ENCODE measurements around the gene TMOD2. TPM values are rescaled to one million over a fixed set of nuclear protein-coding genes. Genes with fewer than 3 reads are reported as not detected.

Gene TMOD2
- total RNA-seq, 1 donor from 2014 or later: 8.4 TPM

GRCh38 chr15:51766341-51766740 lies 14.9 kb downstream of the TMOD2 start:
- H3K27ac ChIP-seq (ENCODE audit: low read depth, low read length): no peak overlapping the region
- no peaks in the 10 kb centered on the region for H3K27me3 ChIP-seq (ENCODE audit: control insufficient read depth in 3 of 3, insufficient read depth in 3 of 3, low read length in 3 of 3)
- peaks cover 4 to 8% (median 6%) of the 10 kb centered on the region in 3 donors for H3K36me3 ChIP-seq (ENCODE audit: control insufficient read depth in 3 of 3, insufficient read depth in 3 of 3, low read length in 3 of 3)
- H3K9ac ChIP-seq (ENCODE audit: low read depth in 1 of 3, low read length in 3 of 3): no peak overlapping the region
- H3K9me3 ChIP-seq (ENCODE audit: control insufficient read depth in 3 of 3, low read length in 3 of 3): no peaks in the 10 kb centered on the region
- H3K4me3 ChIP-seq (ENCODE audit: low read length in 3 of 3): no peak overlapping the region
- H3K4me1 ChIP-seq (ENCODE audit: control insufficient read depth in 3 of 3, insufficient read depth in 3 of 3, low read length in 3 of 3): peaks cover 0 to 3% (median 0%) of the 10 kb centered on the region in 3 donors

- Histone ChIP-seq H3K4me3 (ENCODE audit: low read length in 3 of 3) (no peak overlapping the region), H3K9me3 (ENCODE audit: control insufficient read depth in 3 of 3, low read length in 3 of 3) (no peaks in the 10 kb centered on the region), H3K36me3 (ENCODE audit: control insufficient read depth in 3 of 3, insufficient read depth in 3 of 3, low read length in 3 of 3) (peaks cover 4 to 10% (median 6%) of the 10 kb centered on the region in 3 donors), H3K9ac (ENCODE audit: low read depth in 1 of 3, low read length in 3 of 3) (no peak overlapping the region), H3K4me1 (ENCODE audit: control insufficient read depth in 3 of 3, insufficient read depth in 3 of 3, low read length in 3 of 3) (peaks cover 0 to 3% (median 0%) of the 10 kb centered on the region in 3 donors), H3K27ac (ENCODE audit: low read depth, low read length) (no peak overlapping the region), H3K27me3 (ENCODE audit: control insufficient read depth in 3 of 3, insufficient read depth in 3 of 3, low read length in 3 of 3) (no peaks in the 10 kb centered on the region)
Measured at GRCh38 chr15:51768018-51768417, 16.6 kb downstream of the TMOD2 start.

- Histone ChIP-seq H3K36me3 (ENCODE audit: control insufficient read depth in 3 of 3, insufficient read depth in 3 of 3, low read length in 3 of 3) (peaks cover 4 to 15% (median 9%) of the 10 kb centered on the region in 3 donors), H3K27me3 (ENCODE audit: control insufficient read depth in 3 of 3, insufficient read depth in 3 of 3, low read length in 3 of 3) (no peaks in the 10 kb centered on the region), H3K27ac (ENCODE audit: low read depth, low read length) (no peak overlapping the region), H3K4me1 (ENCODE audit: control insufficient read depth in 3 of 3, insufficient read depth in 3 of 3, low read length in 3 of 3) (peaks cover 0 to 3% (median 0%) of the 10 kb centered on the region in 3 donors), H3K4me3 (ENCODE audit: low read length in 3 of 3) (no peak overlapping the region), H3K9me3 (ENCODE audit: control insufficient read depth in 3 of 3, low read length in 3 of 3) (no peaks in the 10 kb centered on the region), H3K9ac (ENCODE audit: low read depth in 1 of 3, low read length in 3 of 3) (no peak overlapping the region)
Measured at GRCh38 chr15:51770902-51771301, 19.5 kb downstream of the TMOD2 start.

GRCh38 chr15:51771773-51772172 lies 20.4 kb downstream of the TMOD2 start:
- H3K27ac ChIP-seq (ENCODE audit: low read depth, low read length): no peak overlapping the region
- H3K9me3 ChIP-seq (ENCODE audit: control insufficient read depth in 3 of 3, low read length in 3 of 3): no peaks in the 10 kb centered on the region
- H3K9ac ChIP-seq (ENCODE audit: low read depth in 1 of 3, low read length in 3 of 3): no peak overlapping the region
- H3K4me3 ChIP-seq (ENCODE audit: low read length in 3 of 3): no peak overlapping the region
- peaks cover 4 to 15% (median 6%) of the 10 kb centered on the region in 3 donors for H3K36me3 ChIP-seq (ENCODE audit: control insufficient read depth in 3 of 3, insufficient read depth in 3 of 3, low read length in 3 of 3)
- no peaks in the 10 kb centered on the region for H3K27me3 ChIP-seq (ENCODE audit: control insufficient read depth in 3 of 3, insufficient read depth in 3 of 3, low read length in 3 of 3)
- peaks cover 0 to 3% (median 0%) of the 10 kb centered on the region in 3 donors for H3K4me1 ChIP-seq (ENCODE audit: control insufficient read depth in 3 of 3, insufficient read depth in 3 of 3, low read length in 3 of 3)

DNA sequence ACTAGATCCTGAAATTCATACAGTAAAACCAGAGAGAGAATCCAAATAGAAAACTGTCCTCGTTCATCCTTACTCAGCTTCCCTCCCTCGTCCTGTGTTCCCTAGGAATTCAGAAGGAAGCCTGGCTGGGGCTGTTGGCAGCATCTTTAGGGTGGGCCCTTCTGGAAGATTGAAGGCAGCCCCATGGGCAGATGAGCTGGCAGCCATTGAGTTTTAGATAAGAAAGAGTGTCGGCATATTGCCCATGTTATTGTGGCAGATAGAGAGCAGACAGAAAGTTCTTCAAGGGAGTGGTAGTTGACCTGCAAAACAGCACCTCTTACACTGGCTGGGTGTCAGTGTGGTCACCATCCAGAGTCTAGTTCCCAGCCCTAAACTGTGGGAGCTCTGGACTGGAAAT lies 23.5 kb downstream of the TMOD2 start:
- no peaks in the 10 kb centered on the region for H3K27me3 ChIP-seq (ENCODE audit: control insufficient read depth in 3 of 3, insufficient read depth in 3 of 3, low read length in 3 of 3)
- no peak overlapping the region for H3K4me3 ChIP-seq (ENCODE audit: low read length in 3 of 3)
- H3K4me1 ChIP-seq (ENCODE audit: control insufficient read depth in 3 of 3, insufficient read depth in 3 of 3, low read length in 3 of 3): no peaks in the 10 kb centered on the region
- no peak overlapping the region for H3K27ac ChIP-seq (ENCODE audit: low read depth, low read length)
- no peak overlapping the region for H3K9ac ChIP-seq (ENCODE audit: low read depth in 1 of 3, low read length in 3 of 3)
- H3K9me3 ChIP-seq (ENCODE audit: control insufficient read depth in 3 of 3, low read length in 3 of 3): no peaks in the 10 kb centered on the region
- peaks cover 0 to 10% (median 5%) of the 10 kb centered on the region in 3 donors for H3K36me3 ChIP-seq (ENCODE audit: control insufficient read depth in 3 of 3, insufficient read depth in 3 of 3, low read length in 3 of 3)

GRCh38 chr15:51775967-51776816 lies 24.8 kb downstream of the TMOD2 start:
- no peaks in the 10 kb centered on the region for H3K27me3 ChIP-seq (ENCODE audit: control insufficient read depth in 3 of 3, insufficient read depth in 3 of 3, low read length in 3 of 3)
- peaks cover 0 to 10% (median 5%) of the 10 kb centered on the region in 3 donors for H3K36me3 ChIP-seq (ENCODE audit: control insufficient read depth in 3 of 3, insufficient read depth in 3 of 3, low read length in 3 of 3)

DNA sequence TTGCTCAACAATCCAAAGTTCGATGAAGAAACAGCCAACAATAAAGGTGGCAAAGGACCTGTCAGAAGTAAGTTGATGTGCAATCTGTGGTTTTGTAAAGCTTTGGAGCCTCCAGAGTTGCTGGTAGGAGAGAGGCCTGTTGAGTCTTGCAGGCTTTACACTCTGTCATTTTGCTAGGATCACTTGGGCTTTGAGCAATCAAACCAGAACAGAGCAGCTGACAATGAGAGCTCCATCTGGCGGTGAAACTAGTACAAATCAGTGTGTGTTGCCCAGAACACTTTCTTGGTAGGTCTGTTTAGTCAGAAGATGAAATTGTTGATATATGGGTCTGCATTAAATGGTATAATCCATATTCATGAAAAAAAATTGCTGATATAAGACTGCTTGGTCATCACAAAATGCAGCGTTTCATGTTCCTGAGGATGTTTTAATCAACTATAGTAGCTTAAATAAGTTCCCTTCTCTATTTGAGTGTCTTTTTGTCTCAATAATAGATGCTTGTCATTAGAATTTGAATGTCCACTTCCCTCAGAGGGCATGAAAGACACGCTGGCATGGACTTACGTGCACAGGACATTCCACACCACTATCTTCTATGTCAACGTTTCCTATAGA lies 25.7 kb downstream of the TMOD2 start:
- Histone ChIP-seq H3K27me3 (ENCODE audit: control insufficient read depth in 3 of 3, insufficient read depth in 3 of 3, low read length in 3 of 3) (no peaks in the 10 kb centered on the region), H3K9me3 (ENCODE audit: control insufficient read depth in 3 of 3, low read length in 3 of 3) (no peaks in the 10 kb centered on the region), H3K9ac (ENCODE audit: low read depth in 1 of 3, low read length in 3 of 3) (no peak overlapping the region), H3K4me1 (ENCODE audit: control insufficient read depth in 3 of 3, insufficient read depth in 3 of 3, low read length in 3 of 3) (no peaks in the 10 kb centered on the region), H3K36me3 (ENCODE audit: control insufficient read depth in 3 of 3, insufficient read depth in 3 of 3, low read length in 3 of 3) (peaks cover 0 to 14% (median 5%) of the 10 kb centered on the region in 3 donors), H3K4me3 (ENCODE audit: low read length in 3 of 3) (no peak overlapping the region), H3K27ac (ENCODE audit: low read depth, low read length) (no peak overlapping the region)

More at GRCh38 chr15:51775967-51776816, 24.8 kb downstream of the TMOD2 start:
- Histone ChIP-seq H3K9ac (ENCODE audit: low read depth in 1 of 3, low read length in 3 of 3) (no peak overlapping the region), H3K4me1 (ENCODE audit: control insufficient read depth in 3 of 3, insufficient read depth in 3 of 3, low read length in 3 of 3) (no peaks in the 10 kb centered on the region), H3K4me3 (ENCODE audit: low read length in 3 of 3) (no peak overlapping the region), H3K9me3 (ENCODE audit: control insufficient read depth in 3 of 3, low read length in 3 of 3) (no peaks in the 10 kb centered on the region), H3K27ac (ENCODE audit: low read depth, low read length) (no peak overlapping the region)

DNA sequence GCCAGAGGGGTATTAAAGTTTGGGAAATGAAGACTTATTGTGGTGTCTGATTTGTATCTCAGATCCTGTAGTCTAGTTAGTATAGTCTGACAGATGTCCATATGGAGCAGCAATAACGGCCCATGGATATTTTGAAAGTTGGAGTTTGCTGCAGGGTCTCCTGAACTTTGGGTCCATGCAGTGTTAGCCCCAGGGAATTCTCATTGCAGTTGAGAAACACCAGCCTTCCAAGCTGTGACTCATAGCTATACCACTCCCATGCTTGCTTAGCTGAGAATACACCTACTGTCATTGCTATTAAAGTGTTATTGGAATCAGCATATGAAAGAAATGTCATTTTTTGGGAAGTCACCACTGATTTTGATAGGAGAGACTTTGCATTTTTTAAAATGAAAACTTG lies 29.2 kb downstream of the TMOD2 start:
- Histone ChIP-seq H3K9ac (ENCODE audit: low read depth in 1 of 3, low read length in 3 of 3) (no peak overlapping the region), H3K4me1 (ENCODE audit: control insufficient read depth in 3 of 3, insufficient read depth in 3 of 3, low read length in 3 of 3) (no peaks in the 10 kb centered on the region), H3K9me3 (ENCODE audit: control insufficient read depth in 3 of 3, low read length in 3 of 3) (no peaks in the 10 kb centered on the region), H3K27me3 (ENCODE audit: control insufficient read depth in 3 of 3, insufficient read depth in 3 of 3, low read length in 3 of 3) (no peaks in the 10 kb centered on the region), H3K36me3 (ENCODE audit: control insufficient read depth in 3 of 3, insufficient read depth in 3 of 3, low read length in 3 of 3) (peaks cover 0 to 22% (median 12%) of the 10 kb centered on the region in 3 donors), H3K4me3 (ENCODE audit: low read length in 3 of 3) (no peak overlapping the region), H3K27ac (ENCODE audit: low read depth, low read length) (no peak overlapping the region)

- H3K36me3 ChIP-seq (ENCODE audit: control insufficient read depth in 3 of 3, insufficient read depth in 3 of 3, low read length in 3 of 3): peaks cover 2 to 22% (median 12%) of the 10 kb centered on the region in 3 donors
- no peak overlapping the region for H3K4me3 ChIP-seq (ENCODE audit: low read length in 3 of 3)
- H3K27me3 ChIP-seq (ENCODE audit: control insufficient read depth in 3 of 3, insufficient read depth in 3 of 3, low read length in 3 of 3): no peaks in the 10 kb centered on the region
- H3K4me1 ChIP-seq (ENCODE audit: control insufficient read depth in 3 of 3, insufficient read depth in 3 of 3, low read length in 3 of 3): no peaks in the 10 kb centered on the region
- H3K9ac ChIP-seq (ENCODE audit: low read depth in 1 of 3, low read length in 3 of 3): no peak overlapping the region
- no peaks in the 10 kb centered on the region for H3K9me3 ChIP-seq (ENCODE audit: control insufficient read depth in 3 of 3, low read length in 3 of 3)
- H3K27ac ChIP-seq (ENCODE audit: low read depth, low read length): no peak overlapping the region
Measured at GRCh38 chr15:51781506-51781905, 30.1 kb downstream of the TMOD2 start.

DNA sequence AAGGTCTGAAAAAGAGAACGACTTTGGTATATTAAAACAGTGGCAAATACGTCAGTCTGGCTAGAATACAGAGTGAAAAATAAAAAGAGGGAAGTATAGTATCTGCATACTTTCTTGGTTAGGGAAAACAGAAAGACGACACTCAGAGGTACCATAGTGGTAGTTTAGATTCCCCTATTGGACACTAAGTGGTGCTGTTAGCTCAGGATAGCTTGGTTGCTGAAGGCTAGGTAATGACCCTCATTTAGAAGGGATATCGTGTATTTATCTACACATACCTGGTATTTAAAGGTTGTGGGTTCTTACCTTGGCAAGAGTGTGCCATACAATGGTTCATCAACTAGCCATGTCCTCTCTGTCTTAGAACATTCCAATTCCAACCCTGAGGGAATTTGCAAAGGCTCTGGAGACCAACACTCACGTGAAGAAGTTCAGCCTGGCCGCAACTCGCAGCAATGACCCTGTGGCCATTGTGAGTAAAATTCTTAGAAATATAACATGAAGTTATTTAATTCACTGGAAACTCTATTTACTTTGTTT lies 31.0 kb downstream of the TMOD2 start:
- no peaks in the 10 kb centered on the region for H3K4me1 ChIP-seq (ENCODE audit: control insufficient read depth in 3 of 3, insufficient read depth in 3 of 3, low read length in 3 of 3)

More for the DNA sequence above, 31.0 kb downstream of the TMOD2 start:
- Histone ChIP-seq H3K27me3 (ENCODE audit: control insufficient read depth in 3 of 3, insufficient read depth in 3 of 3, low read length in 3 of 3) (no peaks in the 10 kb centered on the region), H3K36me3 (ENCODE audit: control insufficient read depth in 3 of 3, insufficient read depth in 3 of 3, low read length in 3 of 3) (peaks cover 5 to 22% (median 10%) of the 10 kb centered on the region in 3 donors), H3K27ac (ENCODE audit: low read depth, low read length) (no peak overlapping the region), H3K9ac (ENCODE audit: low read depth in 1 of 3, low read length in 3 of 3) (no peak overlapping the region), H3K9me3 (ENCODE audit: control insufficient read depth in 3 of 3, low read length in 3 of 3) (no peaks in the 10 kb centered on the region), H3K4me3 (ENCODE audit: low read length in 3 of 3) (no peak overlapping the region)

All from skeletal muscle tissue (tissue), 4 donors.